CD14-positive monocyte (primary cell): Measurements from ENCODE around the gene TAS2R4. TPM values are rescaled to one million over a fixed set of nuclear protein-coding genes. Genes with fewer than 3 reads are reported as not detected.

ENCODE experiments used
- DNase-seq, 3 donors: peaks; one replicate each; pipeline ENCODE4 v3.0.0-alpha.2; 2011 to 2022
- H2AFZ ChIP-seq: 2 replicates; pipeline ENCODE4 v1.6.0; 2012; ENCODE audit warnings: mild to moderate bottlenecking, low read depth, low read length, inconsistent platforms; ENCODE audit not compliant: insufficient read depth, poor library complexity, severe bottlenecking
- H3K27ac ChIP-seq, 2 donors: 1 replicate in 1 of 2; 2 replicates in 1 of 2; pipeline ENCODE4 v1.5.1; 2012 to 2013; ENCODE audit warnings: low read length in 2 of 2, control low read depth in 1 of 2, inconsistent platforms in 1 of 2, low read depth in 1 of 2, mild to moderate bottlenecking in 1 of 2
- H3K27me3 ChIP-seq, 2 donors: one replicate each; pipeline versions ENCODE4 v1.6.0 to v1.6.1; 2011 to 2013; ENCODE audit warnings: low read length in 2 of 2; ENCODE audit not compliant: control insufficient read depth in 2 of 2, insufficient read depth in 2 of 2
- H3K36me3 ChIP-seq, 2 donors: replicated peaks in 1 of 2; 1 replicate in 1 of 2; 2 replicates in 1 of 2; pipeline versions ENCODE4 v1.5.1 to v1.6.1; 2012 to 2013; ENCODE audit warnings: low read length in 2 of 2, control low read depth in 1 of 2, inconsistent platforms in 1 of 2, mild to moderate bottlenecking in 1 of 2; ENCODE audit not compliant: insufficient read depth in 2 of 2, control insufficient read depth in 1 of 2
- H3K4me1 ChIP-seq, 2 donors: 1 replicate in 1 of 2; 2 replicates in 1 of 2; pipeline versions ENCODE4 v1.5.1 to v1.6.1; 2012 to 2013; ENCODE audit warnings: low read length in 2 of 2, control low read depth in 1 of 2, inconsistent platforms in 1 of 2, mild to moderate bottlenecking in 1 of 2, moderate library complexity in 1 of 2; ENCODE audit not compliant: insufficient read depth in 2 of 2, control insufficient read depth in 1 of 2
- H3K4me2 ChIP-seq: replicated peaks from 2 replicates; pipeline ENCODE3; 2012; ENCODE audit warnings: low read length, moderate library complexity, mild to moderate bottlenecking; ENCODE audit not compliant: poor library complexity, severe bottlenecking; ENCODE audit errors: extremely low read depth
- H3K4me3 ChIP-seq, 3 experiments: fragments of 200-600 bp in 1 of 3; sonication (generic) in 1 of 3; replicated peaks in 1 of 3; 1 replicate in 2 of 3; 2 replicates in 1 of 3; pipeline ENCODE4 v1.5.1; 2011 to 2013; ENCODE audit warnings: low read length in 3 of 3, mild to moderate bottlenecking in 3 of 3, control low read depth in 2 of 3, low read depth in 2 of 3, inconsistent platforms in 1 of 3, moderate library complexity in 1 of 3
- H3K79me2 ChIP-seq: 2 replicates; pipeline ENCODE4 v1.6.0; 2012; ENCODE audit warnings: mild to moderate bottlenecking, control low read depth, inconsistent platforms, low read length, moderate library complexity; ENCODE audit not compliant: insufficient read depth
- H3K9ac ChIP-seq: 2 replicates; pipeline ENCODE4 v1.6.0; 2017; ENCODE audit warnings: low read length, mild to moderate bottlenecking; ENCODE audit not compliant: insufficient read depth, poor library complexity, severe bottlenecking
- H3K9me3 ChIP-seq, 2 donors: replicated peaks in 1 of 2; 1 replicate in 1 of 2; 2 replicates in 1 of 2; pipeline versions ENCODE4 v1.5.1 to v1.6.1; 2012 to 2013; ENCODE audit warnings: low read length in 2 of 2, control low read depth in 1 of 2; ENCODE audit not compliant: control insufficient read depth in 1 of 2, insufficient read depth in 1 of 2
- H4K20me1 ChIP-seq: 2 replicates; pipeline ENCODE4 v1.6.0; 2012; ENCODE audit warnings: mild to moderate bottlenecking, low read length, control low read depth, moderate library complexity; ENCODE audit not compliant: insufficient read depth
- H3K27ac Mint-ChIP-seq, 7 donors: one replicate each; pipeline ENCODE4 v1.8.0; 2020; ENCODE audit warnings: mild to moderate bottlenecking in 7 of 7, mixed read lengths in 7 of 7, moderate library complexity in 6 of 7, inconsistent platforms in 2 of 7
- H3K27me3 Mint-ChIP-seq, 3 donors: one replicate each; pipeline ENCODE4 v1.8.0; 2021 to 2022; ENCODE audit warnings: low read depth in 3 of 3, mild to moderate bottlenecking in 3 of 3, mixed read lengths in 3 of 3, moderate library complexity in 3 of 3, inconsistent platforms in 1 of 3
- H3K36me3 Mint-ChIP-seq, 2 donors: one replicate each; pipeline ENCODE4 v1.8.0; 2020; ENCODE audit warnings: mixed read lengths in 2 of 2, inconsistent platforms in 1 of 2, mild to moderate bottlenecking in 1 of 2
- H3K4me1 Mint-ChIP-seq: one replicate; pipeline ENCODE4 v1.8.0; 2020; ENCODE audit warnings: mild to moderate bottlenecking, mixed read lengths
- H3K4me3 Mint-ChIP-seq, 2 donors: one replicate each; pipeline ENCODE4 v1.8.0; 2020; ENCODE audit warnings: mild to moderate bottlenecking in 2 of 2, mixed read lengths in 2 of 2, moderate library complexity in 1 of 2
- H3K9me3 Mint-ChIP-seq, 7 donors: one replicate each; pipeline ENCODE4 v1.8.0; 2020 to 2022; ENCODE audit warnings: mixed read lengths in 7 of 7, mild to moderate bottlenecking in 6 of 7, moderate library complexity in 6 of 7, inconsistent platforms in 2 of 7
- CTCF ChIP-seq: fragments of 200-600 bp; IDR thresholded peaks from one replicate; pipeline ENCODE4 v1.8.0; 2022; ENCODE audit warnings: antibody characterized with exemption, mild to moderate bottlenecking
- WGBS: methylation state at CpG from one replicate; pipeline ENCODE4 v1.1.5; 2013; ENCODE audit warnings: missing lambda C conversion rate; ENCODE audit not compliant: insufficient coverage; 5-methylcytosine and 5-hydroxymethylcytosine counted together
- intact Hi-C, 2 donors: fragments of 100-400 bp; cut with micrococcal nuclease; formaldehyde crosslinking; loops; one replicate each; pipeline versions ENCODE4 v1.15.0 to v1.15.1; 2023
- polyA plus RNA-seq, 3 donors: library from polyadenylated mRNA; depleted of rRNA in 1 of 3; unstranded in 2 of 3; stranded (reverse) in 1 of 3; fragments of 300-500 nt in 2 of 3; fragments of >200 nt in 1 of 3; fragmentation: Illumina TruSeq in 2 of 3; gene quantifications; 1 replicate in 2 of 3; 2 replicates in 1 of 3; pipeline ENCODE4 v1.2.3, GENCODE V29; 2012 to 2021

Gene TAS2R4
- polyA plus RNA-seq, 3 donors, result 0.12 TPM; not detected in 2

DNA sequence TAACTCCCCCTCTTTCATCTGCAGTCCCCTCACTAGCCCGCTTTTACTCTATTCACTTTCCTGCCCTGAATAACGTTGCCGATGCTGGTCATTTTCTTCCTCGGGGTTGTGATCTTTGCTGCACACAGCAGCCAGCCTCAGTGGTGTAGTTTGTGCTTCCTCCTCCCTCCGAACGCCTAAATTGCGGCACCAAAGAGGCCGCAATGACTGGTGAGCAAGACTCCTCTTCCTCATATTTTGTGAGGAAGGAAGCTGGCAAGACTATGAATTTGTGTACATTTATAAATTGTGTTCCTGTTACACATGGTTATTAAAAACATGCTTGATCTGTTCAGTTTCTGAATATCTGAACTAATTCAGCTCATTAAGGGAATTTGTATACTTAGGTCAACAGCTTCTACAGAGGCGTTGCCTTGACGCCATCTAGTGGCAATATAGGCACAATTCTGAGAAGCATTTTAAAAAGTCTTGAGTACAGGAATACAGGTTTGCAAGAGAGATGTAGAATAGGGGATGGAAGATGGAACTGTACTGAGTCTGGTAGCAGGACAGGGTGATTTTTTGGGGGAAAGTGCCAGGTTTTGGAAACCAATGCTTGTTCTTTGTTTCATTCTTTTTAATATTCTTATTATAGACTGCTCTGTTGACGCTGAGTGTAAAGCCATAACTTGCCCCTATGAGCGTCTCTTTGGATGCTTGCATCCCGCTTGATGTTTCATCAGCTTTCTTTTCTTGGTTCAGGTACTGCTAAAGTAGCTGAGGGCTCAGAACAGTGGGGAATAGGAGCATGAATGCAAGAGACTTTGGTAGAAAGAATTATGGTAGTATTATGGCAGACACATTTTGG, 9.5 kb downstream of the TAS2R4 start:
- Histone ChIP-seq H2AFZ (no peak overlapping the region), H3K27me3 (no peaks in the 10 kb centered on the region), H3K27ac (peak overlapping the region in 1 of 2 donors; percentile 33), H3K4me2 (peak overlapping the region; percentile 35), H3K9ac (no peak overlapping the region), H4K20me1 (no peaks in the 10 kb centered on the region), H3K9me3 (no peaks in the 10 kb centered on the region), H3K36me3 (peaks cover 0 to 6% of the 10 kb centered on the region in 2 donors), H3K79me2 (no peaks in the 10 kb centered on the region), H3K4me1 (peaks cover 9 to 11% of the 10 kb centered on the region in 2 donors), H3K4me3 (peak overlapping the region in 1 of 3 experiments; percentile 15)
- TF ChIP-seq CTCF, result peak; percentile 82
- DNase-seq, result peak; percentile 36 to 55 (median 51)
- Mint-ChIP-seq H3K36me3 (peaks cover 21 to 26% of the 10 kb centered on the region in 2 donors), H3K9me3 (peaks cover 0 to 2% (median 0%) of the 10 kb centered on the region in 7 donors), H3K4me3 (peak overlapping the region in 1 of 2 donors; percentile 52), H3K27me3 (no peaks in the 10 kb centered on the region), H3K27ac (peak overlapping the region in 5 of 7 donors; percentile 5 to 57 (median 10)), H3K4me1 (peaks cover 8% of the 10 kb centered on the region)
- intact Hi-C loops, result no loop called here
- 20% methylated on average over 2 of the region's 13 CpGs for WGBS

DNA sequence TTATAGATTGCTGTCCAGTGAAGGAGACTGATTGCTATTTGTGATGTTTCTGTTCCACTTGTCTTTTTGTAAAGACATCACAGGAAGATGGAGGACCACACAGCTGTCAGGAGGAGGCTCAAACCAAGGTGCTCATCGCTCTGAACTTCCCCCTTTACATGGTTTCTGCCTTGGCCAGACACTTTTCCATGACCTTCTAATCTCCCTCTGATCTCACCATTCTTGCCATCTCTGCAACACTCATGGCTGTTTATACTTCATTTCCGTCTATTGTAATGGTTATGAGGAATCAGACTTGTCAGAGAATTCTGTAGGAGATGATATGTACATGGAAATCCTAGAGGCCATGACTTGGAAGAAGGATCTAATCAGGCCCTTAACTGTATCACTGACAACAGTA, 11.8 kb downstream of the TAS2R4 start:
- Histone ChIP-seq H3K4me2 (no peak overlapping the region), H4K20me1 (no peaks in the 10 kb centered on the region), H3K9me3 (no peaks in the 10 kb centered on the region), H3K79me2 (no peaks in the 10 kb centered on the region), H3K27ac (no peak overlapping the region), H2AFZ (no peak overlapping the region), H3K4me1 (peaks cover 9 to 11% of the 10 kb centered on the region in 2 donors), H3K27me3 (no peaks in the 10 kb centered on the region), H3K4me3 (no peak overlapping the region), H3K9ac (no peak overlapping the region), H3K36me3 (peaks cover 0 to 9% of the 10 kb centered on the region in 2 donors)
- H3K4me3 Mint-ChIP-seq, result no peak overlapping the region
- H3K4me1 Mint-ChIP-seq, result peaks cover 8% of the 10 kb centered on the region
- WGBS, result 100% methylated on average over 1 of the region's 2 CpGs
- peaks cover 24 to 27% of the 10 kb centered on the region in 2 donors for H3K36me3 Mint-ChIP-seq
- no peaks in the 10 kb centered on the region for H3K27me3 Mint-ChIP-seq
- no peak overlapping the region for H3K27ac Mint-ChIP-seq
- DNase-seq, result no peak
- TF ChIP-seq CTCF, result no peak
- peaks cover 0 to 4% (median 0%) of the 10 kb centered on the region in 7 donors for H3K9me3 Mint-ChIP-seq
- intact Hi-C loops, result no loop called here
